GM12873 (cell line): ENCODE results near the gene ZNF408.

Experiments
- TF ChIP-seq, protein P1 (sequence below): IDR thresholded peaks from 2 replicates; pipeline ENCODE4 v1.5.1; 2012; ENCODE audit warnings: low read depth, mild to moderate bottlenecking, moderate library complexity, low read length, control low read depth; ENCODE audit not compliant: insufficient read depth; ENCODE audit errors: missing control alignments

ZNF408 gene

DNA sequence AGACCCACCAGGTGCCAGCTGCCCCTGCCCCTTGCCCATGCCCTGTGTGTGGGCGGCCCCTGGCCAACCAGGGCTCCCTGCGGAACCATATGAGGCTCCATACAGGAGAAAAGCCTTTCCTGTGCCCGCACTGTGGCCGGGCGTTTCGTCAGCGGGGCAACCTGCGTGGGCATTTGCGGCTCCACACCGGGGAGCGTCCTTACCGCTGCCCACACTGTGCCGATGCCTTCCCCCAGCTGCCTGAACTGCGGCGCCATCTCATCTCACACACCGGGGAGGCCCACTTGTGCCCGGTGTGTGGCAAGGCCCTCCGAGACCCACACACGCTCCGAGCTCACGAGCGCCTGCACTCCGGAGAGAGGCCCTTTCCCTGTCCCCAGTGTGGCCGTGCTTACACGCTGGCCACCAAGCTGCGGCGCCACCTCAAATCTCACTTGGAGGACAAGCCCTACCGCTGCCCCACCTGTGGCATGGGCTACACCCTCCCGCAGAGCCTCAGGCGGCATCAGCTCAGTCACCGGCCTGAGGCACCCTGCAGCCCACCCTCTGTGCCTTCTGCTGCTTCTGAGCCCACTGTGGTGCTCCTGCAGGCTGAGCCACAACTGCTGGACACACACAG lies 4.3 kb downstream of the ZNF408 start:
- TF ChIP-seq, protein P1, sequence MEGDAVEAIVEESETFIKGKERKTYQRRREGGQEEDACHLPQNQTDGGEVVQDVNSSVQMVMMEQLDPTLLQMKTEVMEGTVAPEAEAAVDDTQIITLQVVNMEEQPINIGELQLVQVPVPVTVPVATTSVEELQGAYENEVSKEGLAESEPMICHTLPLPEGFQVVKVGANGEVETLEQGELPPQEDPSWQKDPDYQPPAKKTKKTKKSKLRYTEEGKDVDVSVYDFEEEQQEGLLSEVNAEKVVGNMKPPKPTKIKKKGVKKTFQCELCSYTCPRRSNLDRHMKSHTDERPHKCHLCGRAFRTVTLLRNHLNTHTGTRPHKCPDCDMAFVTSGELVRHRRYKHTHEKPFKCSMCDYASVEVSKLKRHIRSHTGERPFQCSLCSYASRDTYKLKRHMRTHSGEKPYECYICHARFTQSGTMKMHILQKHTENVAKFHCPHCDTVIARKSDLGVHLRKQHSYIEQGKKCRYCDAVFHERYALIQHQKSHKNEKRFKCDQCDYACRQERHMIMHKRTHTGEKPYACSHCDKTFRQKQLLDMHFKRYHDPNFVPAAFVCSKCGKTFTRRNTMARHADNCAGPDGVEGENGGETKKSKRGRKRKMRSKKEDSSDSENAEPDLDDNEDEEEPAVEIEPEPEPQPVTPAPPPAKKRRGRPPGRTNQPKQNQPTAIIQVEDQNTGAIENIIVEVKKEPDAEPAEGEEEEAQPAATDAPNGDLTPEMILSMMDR, result no peak

DNA sequence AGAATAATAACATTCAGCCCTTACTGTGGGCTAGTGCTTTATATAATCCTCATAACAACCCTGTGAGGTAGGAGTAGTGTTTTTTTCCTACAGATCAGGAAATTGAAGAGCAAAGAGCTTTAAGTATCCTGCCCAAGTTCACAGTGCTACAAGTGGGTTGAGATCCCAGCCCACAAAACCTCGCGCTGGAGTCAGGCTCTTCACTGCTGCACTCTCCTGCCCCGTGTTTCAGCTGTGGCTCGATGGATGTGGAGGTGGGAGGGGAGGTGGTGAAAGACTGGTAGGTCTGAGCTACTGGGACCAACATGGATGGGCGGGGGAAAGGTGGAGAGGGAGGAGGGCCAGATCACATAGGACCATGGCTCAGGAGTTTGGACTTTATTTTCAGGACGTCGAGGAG lies 6.1 kb downstream of the ZNF408 start:
- TF ChIP-seq, protein P1, result no peak

DNA sequence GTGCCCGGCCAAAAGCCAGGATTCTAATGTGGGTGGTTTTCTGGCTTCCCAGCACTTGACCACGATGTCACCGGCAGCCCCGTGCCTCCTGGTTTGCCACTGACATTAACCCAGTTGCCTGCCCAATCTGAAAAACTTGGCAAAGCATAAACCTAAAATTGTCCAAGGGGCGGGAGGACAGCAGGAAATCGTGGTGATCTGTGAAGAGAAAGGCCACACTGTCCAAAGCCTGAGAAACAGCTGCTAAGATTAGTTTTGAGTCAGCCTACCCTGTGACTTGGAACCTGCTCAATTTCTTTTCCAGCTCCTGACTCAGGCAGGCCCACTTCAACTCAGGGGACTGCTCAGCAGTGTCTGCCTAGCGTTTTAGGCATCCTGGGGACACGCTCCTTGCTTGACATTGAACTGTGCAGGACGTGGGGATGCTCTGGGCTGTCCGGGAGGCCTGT lies 10.0 kb downstream of the ZNF408 start:
- TF ChIP-seq, protein P1, result no peak

GRCh38 chr11:46711303-46711702 lies 10.5 kb downstream of the ZNF408 start:
- TF ChIP-seq, protein P1, result no peak

- TF ChIP-seq, protein P1, result no peak
Measured at GRCh38 chr11:46712874-46713576, 12.2 kb downstream of the ZNF408 start.

GRCh38 chr11:46718155-46719019 lies 17.6 kb downstream of the ZNF408 start:
- TF ChIP-seq, protein P1, result no peak

- TF ChIP-seq, protein P1, result no peak
Measured at GRCh38 chr11:46719048-46719542, 18.3 kb downstream of the ZNF408 start, which contains the start of gene F2. Gene F2, plus strand, starts transcription at chr11:46719213. Its CDS starts 23 bp downstream, at chr11:46719236.
